HepG2 (cell line): ENCODE measurements around the gene PLN. TPM values are rescaled to one million over a fixed set of nuclear protein-coding genes. Genes with fewer than 3 reads are reported as not detected.

Experiments
- ATAC-seq: fragments of 200-7000 bp; cut with Tn5 transposase; 3 replicates; pipeline ENCODE4 v1.9.1; 2020; ENCODE audit warnings: mild to moderate bottlenecking, moderate library complexity
- BruUV-seq: library from RNA; stranded (reverse); fragments of 400-500 nt; replicated peaks from 2 replicates; lab custom pipeline; 2021; lab: Mats Ljungman, UMichigan
- CTCF ChIA-PET: fragments of 300-600 bp; formaldehyde crosslinking; extraction: SDS; loops from one replicate; lab custom pipeline; 2021; ENCODE audit warnings: low total read pairs, inconsistent platforms, low intra/inter-chr PET ratio; lab: Yijun Ruan, JAX
- POLR2A ChIA-PET: fragments of 350-600 bp; sonication (Branson Sonifier 250); formaldehyde crosslinking; loops from one replicate; lab custom pipeline; 2020; ENCODE audit warnings: antibody characterized with exemption, inconsistent platforms; lab: Yijun Ruan, JAX
- DNase-seq: peaks from one replicate; pipeline ENCODE4 v3.0.0-alpha.2; 2015; ENCODE audit warnings: low spot score
- FAIRE-seq: peaks from 3 replicates; lab custom pipeline; 2011; peaks lifted over from hg19 to GRCh38; lab: Jason Lieb, UNC
- H2AFZ ChIP-seq: one replicate; pipeline ENCODE4 v1.6.1; 2011; ENCODE audit warnings: low read length, inconsistent platforms
- H3K27ac ChIP-seq: fragments of 300-600 bp; 3 replicates; pipeline ENCODE4 v1.8.0; 2011; ENCODE audit warnings: mixed run types, mild to moderate bottlenecking, mixed read lengths, low read length, inconsistent platforms; ENCODE audit not compliant: insufficient read depth; ENCODE audit errors: extremely low read length
- H3K27me3 ChIP-seq, 2 experiments: fragments of 200-600 bp in 1 of 2; 2 replicates in 1 of 2; 3 replicates in 1 of 2; pipeline versions ENCODE4 v1.6.0 to v1.8.0; 2011; ENCODE audit warnings: low read length in 2 of 2, mild to moderate bottlenecking in 2 of 2, moderate library complexity in 2 of 2, inconsistent platforms in 1 of 2; ENCODE audit not compliant: insufficient read depth in 2 of 2, control insufficient read depth in 1 of 2
- H3K36me3 ChIP-seq, 2 experiments: fragments of 200-600 bp in 1 of 2; replicated peaks in 1 of 2; 2 replicates in 1 of 2; 3 replicates in 1 of 2; pipeline versions ENCODE4 v1.5.1 to v1.8.0; 2011; ENCODE audit warnings: low read length in 2 of 2, inconsistent platforms in 1 of 2; ENCODE audit not compliant: insufficient read depth in 2 of 2, control insufficient read depth in 1 of 2
- H3K4me1 ChIP-seq: 2 replicates; pipeline ENCODE4 v1.5.1; 2012; ENCODE audit warnings: low read length, inconsistent platforms; ENCODE audit not compliant: insufficient read depth
- H3K4me2 ChIP-seq: 2 replicates; pipeline ENCODE4 v1.6.0; 2011; ENCODE audit warnings: low read depth, low read length, inconsistent platforms
- H3K4me3 ChIP-seq, 3 experiments: fragments of 200-600 bp in 1 of 3; sonication (generic), shearing (Covaris generic) in 1 of 3; replicated peaks in 1 of 3; 2 replicates each; pipeline ENCODE4 v1.5.1; 2011 to 2016; ENCODE audit warnings: low read length in 3 of 3, inconsistent platforms in 2 of 3, low read depth in 2 of 3, mild to moderate bottlenecking in 2 of 3, control low read depth in 1 of 3, mixed read lengths in 1 of 3; ENCODE audit not compliant: insufficient read depth in 1 of 3
- H3K79me2 ChIP-seq: one replicate; pipeline ENCODE4 v1.6.1; 2011; ENCODE audit warnings: low read length, inconsistent platforms; ENCODE audit not compliant: insufficient read depth
- H3K9ac ChIP-seq: 2 replicates; pipeline ENCODE4 v1.6.0; 2011; ENCODE audit warnings: mild to moderate bottlenecking, low read depth, low read length, inconsistent platforms; ENCODE audit not compliant: insufficient read depth
- H3K9me3 ChIP-seq: 2 replicates; pipeline ENCODE4 v1.5.1; 2012; ENCODE audit warnings: mild to moderate bottlenecking, low read length
- H4K20me1 ChIP-seq: 2 replicates; pipeline ENCODE4 v1.6.0; 2011; ENCODE audit warnings: inconsistent platforms, mild to moderate bottlenecking, low read length, moderate library complexity; ENCODE audit not compliant: insufficient read depth
- DMTF1 ChIP-seq: sonication (generic); formaldehyde crosslinking; IDR thresholded peaks from 2 replicates; pipeline ENCODE4 v1.4.0; 2020; ENCODE audit warnings: mild to moderate bottlenecking, missing genetic modification reagents
- MEF2D ChIP-seq: sonication (generic); formaldehyde crosslinking; IDR thresholded peaks from 2 replicates; pipeline ENCODE4 v1.5.1; 2020; ENCODE audit warnings: mild to moderate bottlenecking, missing genetic modification reagents
- SNAPC4 ChIP-seq: sonication (generic); formaldehyde crosslinking; IDR thresholded peaks from 2 replicates; pipeline ENCODE4 v1.4.0; 2020; ENCODE audit warnings: mild to moderate bottlenecking, missing genetic modification reagents
- TGIF2 ChIP-seq: IDR thresholded peaks from 2 replicates; pipeline ENCODE4 v1.6.1; 2016; ENCODE audit warnings: control low read depth, missing compliant biosample characterization
- THAP11 ChIP-seq: IDR thresholded peaks from 2 replicates; pipeline ENCODE4 v1.6.1; 2016; ENCODE audit warnings: missing biosample characterization, missing genetic modification reagents
- WGBS: methylation state at CpG from one replicate; pipeline ENCODE4 v1.1.6; 2017; ENCODE audit warnings: low lambda C conversion rate; 5-methylcytosine and 5-hydroxymethylcytosine counted together
- in situ Hi-C: cut with HindIII; loops from 2 replicates; pipeline ENCODE4 v1.10.0; 2017; ENCODE audit warnings: low pct_unique_long_range_greater_than_20kb; ENCODE audit not compliant: extremely low pct_ligation_motif_present
- intact Hi-C: fragments of 100-400 bp; cut with micrococcal nuclease; formaldehyde crosslinking; loops from one replicate; pipeline ENCODE4 v1.10.0; 2022; ENCODE audit not compliant: unreplicated experiment
- polyA plus RNA-seq, 8 experiments: library from polyadenylated mRNA; depleted of rRNA in 3 of 8; stranded (reverse) in 7 of 8; unstranded in 1 of 8; fragments of >200 nt; fragmentation: Illumina TruSeq in 4 of 8; extraction: Trizol in 4 of 8; gene quantifications; 2 replicates each; pipeline versions ENCODE4 v1.2.1 to v1.2.3, GENCODE V29; 2011 to 2016; ENCODE audit warnings: low read depth in 4 of 8, missing spikeins in 1 of 8, mixed read lengths in 1 of 8; ENCODE audit not compliant: insufficient read depth in 1 of 8
- total RNA-seq, 5 experiments: library from RNA; depleted of rRNA; stranded (reverse); fragments of >200 nt; fragmentation: Illumina TruSeq; extraction: Trizol; gene quantifications; 2 replicates each; pipeline ENCODE4 v1.2.3, GENCODE V29; 2016; ENCODE audit warnings: low read depth in 1 of 5

The PLN gene
- total and polyA plus RNA-seq, 2 of the 13 experiments (the other 11 are each of a cell fraction or from before 2014, with no cell fraction given): not detected

GRCh38 chr6:118522422-118522821, 25.7 kb upstream of the PLN start:
- H3K9me3 ChIP-seq: no peaks in the 10 kb centered on the region
- no peaks in the 10 kb centered on the region; the same call in 1 of the 2 replicates for H4K20me1 ChIP-seq
- no peaks in the 10 kb centered on the region for H3K4me1 ChIP-seq
- H2AFZ ChIP-seq: no peak overlapping the region
- H3K27me3 ChIP-seq: no peaks in the 10 kb centered on the region
- WGBS: 81% methylated on average over 4 of the region's 4 CpGs
- ChIA-PET POLR2A (no interaction called here), CTCF (no interaction called here)
- H3K27ac ChIP-seq: no peak overlapping the region
- no TSS peak for BruUV-seq
- TF ChIP-seq THAP11: no peak
- TF ChIP-seq TGIF2 (CRISPR knock-in tag): no peak
- TF ChIP-seq DMTF1 (CRISPR knock-in tag): no peak
- H3K4me3 ChIP-seq: no peak overlapping the region
- H3K4me2 ChIP-seq: no peak overlapping the region
- intact Hi-C loops: no loop called here
- FAIRE-seq: no peak
- H3K9ac ChIP-seq: no peak overlapping the region
- in situ Hi-C loops: no loop called here
- H3K79me2 ChIP-seq: no peaks in the 10 kb centered on the region
- H3K36me3 ChIP-seq: no peaks in the 10 kb centered on the region
- no peak for DNase-seq
- no peak for ATAC-seq

GRCh38 chr6:118523216-118523615, 24.9 kb upstream of the PLN start:
- TF ChIP-seq MEF2D (CRISPR knock-in tag): no peak
- TF ChIP-seq SNAPC4: no peak
- H3K36me3 ChIP-seq: no peaks in the 10 kb centered on the region
- 59% methylated on average over 5 of the region's 5 CpGs for WGBS
- BruUV-seq: no TSS peak
- no peaks in the 10 kb centered on the region for H3K4me1 ChIP-seq
- H3K4me2 ChIP-seq: no peak overlapping the region
- no peak for ATAC-seq
- ChIA-PET POLR2A (no interaction called here), CTCF (no interaction called here)
- FAIRE-seq: no peak
- no peak overlapping the region for H3K9ac ChIP-seq
- H4K20me1 ChIP-seq: no peaks in the 10 kb centered on the region; the same call in 1 of the 2 replicates
- no peak overlapping the region for H2AFZ ChIP-seq
- no peaks in the 10 kb centered on the region for H3K27me3 ChIP-seq
- in situ Hi-C loops (no loop called here), intact Hi-C loops (no loop called here)
- DNase-seq: no peak
- no peaks in the 10 kb centered on the region for H3K9me3 ChIP-seq
- H3K4me3 ChIP-seq: no peak overlapping the region
- no peak overlapping the region for H3K27ac ChIP-seq
- no peaks in the 10 kb centered on the region for H3K79me2 ChIP-seq
